Measurements from ENCODE around the gene VWA5B1. TPM values are rescaled to one million over a fixed set of nuclear protein-coding genes. Genes with fewer than 3 reads are reported as not detected.

Gene VWA5B1
- total and polyA plus RNA-seq, 2 experiments from 2014 or later, result 0.16 to 1.0 TPM

- H4K20me1 ChIP-seq (replicated peaks; ENCODE audit: insufficient read depth), result no peaks in the 10 kb centered on the region; the same call in 1 of the 2 replicates
- H3K79me2 ChIP-seq (replicated peaks; ENCODE audit: insufficient read depth), result no peaks in the 10 kb centered on the region
- no peaks in the 10 kb centered on the region for H3F3A ChIP-seq (replicated peaks; ENCODE audit: low read depth)
- no peak overlapping the region for H3K4me3 ChIP-seq
- no peak for TF ChIP-seq JUNB (IDR thresholded peaks at IDR 0.05; ENCODE audit: unreplicated experiment)
- TF ChIP-seq EZH2 (IDR thresholded peaks at IDR 0.05; ENCODE audit: low read depth, unreplicated experiment), result no peak
- no peak for TF ChIP-seq CTCF (conservative IDR thresholded peaks at IDR 0.05; ENCODE audit: low read depth in 2 of 2)
- no peak for TF ChIP-seq ZNF462 (CRISPR knock-in tag; IDR thresholded peaks at IDR 0.05)
- TF ChIP-seq REST (IDR thresholded peaks at IDR 0.05; ENCODE audit: unreplicated experiment), result no peak
- TF ChIP-seq ZNF331 (CRISPR knock-in tag; IDR thresholded peaks at IDR 0.05; ENCODE audit: low read depth), result no peak
- no peak for TF ChIP-seq NANOG (IDR thresholded peaks at IDR 0.05; ENCODE audit: borderline replicate concordance)
- no peak for TF ChIP-seq STAT1 (IDR thresholded peaks at IDR 0.05; ENCODE audit: unreplicated experiment)
- TF ChIP-seq CREB1 (CRISPR knock-in tag; IDR thresholded peaks at IDR 0.05; ENCODE audit: low read depth), result no peak
- H3K4me1 ChIP-seq (ENCODE audit: insufficient read depth), result no peaks in the 10 kb centered on the region; the same call in 1 of the 2 replicates
- Mint-ChIP-seq H3K4me1 (peaks cover 11% of the 10 kb centered on the region), H3K9me3 (no peaks in the 10 kb centered on the region), H3K36me3 (ENCODE audit: low read depth) (no peaks in the 10 kb centered on the region), H3K4me3 (no peak overlapping the region), H3K27me3 (ENCODE audit: insufficient read depth, low read depth, poor library complexity) (peaks cover 21% of the 10 kb centered on the region), H3K27ac (no peak overlapping the region)
- H3K36me3 ChIP-seq (ENCODE audit: insufficient read depth), result no peaks in the 10 kb centered on the region
- H3K9me2 ChIP-seq (ENCODE audit: insufficient read depth), result no peaks in the 10 kb centered on the region
- ATAC-seq (no peak), DNase-seq (ENCODE audit: low spot score) (no peak)
- no peak overlapping the region for H3K4me2 ChIP-seq
- no peak overlapping the region for H3K27ac ChIP-seq (ENCODE audit: low read depth)
- no peak overlapping the region for H2AFZ ChIP-seq
- peaks cover 19% of the 10 kb centered on the region for H3K27me3 ChIP-seq (ENCODE audit: insufficient read depth)
Observed at GRCh38 chr1:20375563-20375962, 84.9 kb downstream of the VWA5B1 start.

All from GM23338 (cell line).